Measurements from ENCODE around the gene GJC1. TPM values are rescaled to one million over a fixed set of nuclear protein-coding genes. Genes with fewer than 3 reads are reported as not detected.

GJC1 gene
- total and polyA plus RNA-seq, 11 donors, result 14.2 to 60.8 (median 24.9) TPM

DNA sequence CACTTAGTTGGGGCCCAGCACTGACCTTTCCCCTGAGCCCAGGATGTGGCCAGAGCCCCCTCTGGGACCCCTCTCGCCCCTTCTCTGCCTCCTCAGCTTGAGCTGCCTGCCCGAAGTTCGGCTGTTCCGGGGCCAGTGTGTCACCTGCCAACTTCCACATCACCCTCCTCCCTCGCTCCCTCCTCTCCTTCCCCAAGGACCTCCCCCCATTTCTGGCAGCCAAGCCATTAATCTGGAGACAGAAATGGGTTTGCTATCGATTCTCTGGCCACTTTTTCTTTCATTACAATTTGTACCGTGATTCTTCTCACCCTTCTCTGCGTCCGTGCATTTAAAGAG, 80.1 kb downstream of the GJC1 start:
- WGBS, 4 donors, result 38 to 56% (median 44%) methylated on average over 9 of the region's 9 CpGs
- no peaks in the 10 kb centered on the region for H3K9me3 ChIP-seq
- intact Hi-C loops (cut with DNase I), result loop anchor here in 1 of 10 donors (10.0 kb wide), 1 partner anchor 55 kb away; no protein-coding TSS in a partner anchor
- DNase-seq, result no peak
- peak in 1 of 4 donors; percentile 38 for ATAC-seq
- H3K27me3 ChIP-seq, result no peaks in the 10 kb centered on the region
- TF ChIP-seq POLR2A (IDR thresholded peaks at IDR 0.05), result no peak
- TF ChIP-seq, protein P1, sequence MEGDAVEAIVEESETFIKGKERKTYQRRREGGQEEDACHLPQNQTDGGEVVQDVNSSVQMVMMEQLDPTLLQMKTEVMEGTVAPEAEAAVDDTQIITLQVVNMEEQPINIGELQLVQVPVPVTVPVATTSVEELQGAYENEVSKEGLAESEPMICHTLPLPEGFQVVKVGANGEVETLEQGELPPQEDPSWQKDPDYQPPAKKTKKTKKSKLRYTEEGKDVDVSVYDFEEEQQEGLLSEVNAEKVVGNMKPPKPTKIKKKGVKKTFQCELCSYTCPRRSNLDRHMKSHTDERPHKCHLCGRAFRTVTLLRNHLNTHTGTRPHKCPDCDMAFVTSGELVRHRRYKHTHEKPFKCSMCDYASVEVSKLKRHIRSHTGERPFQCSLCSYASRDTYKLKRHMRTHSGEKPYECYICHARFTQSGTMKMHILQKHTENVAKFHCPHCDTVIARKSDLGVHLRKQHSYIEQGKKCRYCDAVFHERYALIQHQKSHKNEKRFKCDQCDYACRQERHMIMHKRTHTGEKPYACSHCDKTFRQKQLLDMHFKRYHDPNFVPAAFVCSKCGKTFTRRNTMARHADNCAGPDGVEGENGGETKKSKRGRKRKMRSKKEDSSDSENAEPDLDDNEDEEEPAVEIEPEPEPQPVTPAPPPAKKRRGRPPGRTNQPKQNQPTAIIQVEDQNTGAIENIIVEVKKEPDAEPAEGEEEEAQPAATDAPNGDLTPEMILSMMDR (IDR thresholded peaks at IDR 0.05), result no peak
- H3K36me3 ChIP-seq, result peaks cover 0 to 24% (median 0%) of the 10 kb centered on the region in 9 donors
- H3K27ac ChIP-seq, result peak overlapping the region in 6 of 12 donors; percentile 11 to 53 (median 37)
- peak overlapping the region in 9 of 12 donors; percentile 7 to 45 (median 29) for H3K4me3 ChIP-seq
- H3K4me1 ChIP-seq, result peaks cover 0 to 18% (median 2%) of the 10 kb centered on the region in 12 donors

DNA sequence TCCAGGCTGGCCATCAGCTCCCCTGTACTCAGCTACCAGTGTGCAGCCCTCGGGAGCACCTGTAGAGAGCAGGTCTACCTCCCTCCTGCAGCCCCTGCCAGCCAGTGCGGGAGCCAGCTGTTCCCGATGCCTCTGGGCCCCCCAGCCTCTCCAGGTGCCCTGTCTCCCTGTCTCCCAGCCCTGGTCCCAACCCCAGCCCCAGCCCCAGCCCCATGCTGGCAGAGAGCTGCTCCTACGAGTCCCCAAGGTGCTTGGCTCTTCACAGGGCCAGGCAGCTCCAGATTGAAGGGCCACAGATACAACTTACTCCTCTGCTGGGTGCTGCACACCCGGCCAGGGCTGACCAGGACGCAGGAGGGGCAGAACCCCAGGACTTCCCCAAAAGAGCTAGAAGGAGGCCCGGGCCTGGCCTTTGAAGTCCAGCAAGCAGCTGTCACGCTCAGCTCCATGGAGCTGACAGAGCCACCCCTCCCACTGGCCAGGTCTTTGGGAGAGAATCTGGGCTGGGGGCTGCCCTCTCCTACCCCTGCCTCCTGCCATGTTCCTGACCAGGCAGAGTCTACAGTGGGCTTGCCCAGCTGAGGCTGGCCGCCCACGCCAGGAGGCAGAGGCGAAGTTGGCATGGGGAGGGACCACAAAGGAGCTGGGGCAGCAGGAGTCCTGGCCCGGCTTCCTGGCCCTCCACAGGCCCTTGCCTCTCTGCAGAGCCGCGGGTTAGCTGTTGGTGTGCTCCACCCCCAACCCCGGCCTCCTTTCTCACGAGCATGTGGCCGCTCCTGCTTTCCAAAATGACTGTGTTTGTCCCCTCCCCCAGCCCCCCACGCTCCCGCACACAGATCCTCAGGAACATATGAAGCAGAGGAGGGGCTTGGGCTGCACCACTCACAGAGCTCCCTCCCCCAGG, 80.8 kb downstream of the GJC1 start:
- Histone ChIP-seq H3K27me3 (no peaks in the 10 kb centered on the region), H3K9me3 (no peaks in the 10 kb centered on the region), H3K4me3 (peak overlapping the region in 9 of 12 donors; percentile 7 to 45 (median 29)), H3K4me1 (peaks cover 0 to 18% (median 2%) of the 10 kb centered on the region in 12 donors), H3K27ac (peak overlapping the region in 5 of 12 donors; percentile 33 to 53 (median 41)), H3K36me3 (peaks cover 0 to 24% (median 0%) of the 10 kb centered on the region in 9 donors)
- ATAC-seq (peak in 3 of 4 donors; percentile 54 to 64 (median 58)), DNase-seq (peak in 1 of 5 donors; percentile 35)
- 53 to 70% (median 64%) methylated on average over 12 to 19 of the region's 19 CpGs for WGBS, 4 donors
- no peak for TF ChIP-seq POLR2A (IDR thresholded peaks at IDR 0.05)
- TF ChIP-seq, protein P1 (IDR thresholded peaks at IDR 0.05), result no peak
- intact Hi-C loops (cut with DNase I), result no loop called here

Other genes starting within 250 kb of the GJC1 start
- not detected for gene MEIOC, start 173.8 kb downstream of the GJC1 start, total RNA-seq
- gene MEIOC, start 173.8 kb downstream of the GJC1 start, polyA plus RNA-seq, result under 1 TPM in 1 of 2 donors, not detected in 1; 0.03 TPM
- 10 to 100 TPM; 19.0 to 32.9 (median 29.0) TPM for gene CCDC43, start 140.5 kb downstream of the GJC1 start, total RNA-seq
- gene CCDC43, start 140.5 kb downstream of the GJC1 start, polyA plus RNA-seq, result 10 to 100 TPM; 20.9 to 21.8 TPM
- 1 to 10 TPM; 1.4 to 5.3 (median 4.2) TPM for gene DBF4B, start 121.6 kb downstream of the GJC1 start, total RNA-seq
- 1 to 10 TPM; 3.4 to 3.8 TPM for gene DBF4B, start 121.6 kb downstream of the GJC1 start, polyA plus RNA-seq
- 10 to 100 TPM in 6 of 9 donors, 1 to 10 TPM in 3; 6.6 to 24.6 (median 12.6) TPM for gene ADAM11, start 71.3 kb downstream of the GJC1 start, total RNA-seq
- 1 to 10 TPM; 1.8 to 9.3 TPM for gene ADAM11, start 71.3 kb downstream of the GJC1 start, polyA plus RNA-seq
- gene HIGD1B, start 17.6 kb upstream of the GJC1 start, total RNA-seq, result 10 to 100 TPM in 5 of 9 donors, 1 to 10 TPM in 4; 4.3 to 23.7 (median 12.9) TPM
- 10 to 100 TPM; 14.3 to 30.9 TPM for gene HIGD1B, start 17.6 kb upstream of the GJC1 start, polyA plus RNA-seq
- gene EFTUD2, start 69.2 kb upstream of the GJC1 start, total RNA-seq, result 100 to 1,000 TPM in 1 of 9 donors, 10 to 100 TPM in 8; 37.1 to 106 (median 65.0) TPM
- 10 to 100 TPM; 21.3 to 71.7 TPM for gene EFTUD2, start 69.2 kb upstream of the GJC1 start, polyA plus RNA-seq
- 10 to 100 TPM in 1 of 9 donors, 1 to 10 TPM in 7, under 1 TPM in 1; 0.94 to 12.4 (median 5.8) TPM for gene GFAP, start 85.2 kb upstream of the GJC1 start, total RNA-seq
- 1 to 10 TPM; 3.7 to 6.9 TPM for gene GFAP, start 85.2 kb upstream of the GJC1 start, polyA plus RNA-seq
- 1 to 10 TPM in 1 of 9 donors, under 1 TPM in 7, not detected in 1; 0.06 to 5.4 (median 0.44) TPM for gene KIF18B, start 117.5 kb upstream of the GJC1 start, total RNA-seq
- gene KIF18B, start 117.5 kb upstream of the GJC1 start, polyA plus RNA-seq, result under 1 TPM; 0.12 to 0.19 TPM
- 1 to 10 TPM in 6 of 9 donors, under 1 TPM in 3; 0.66 to 5.8 (median 1.4) TPM for gene C1QL1, start 138.0 kb upstream of the GJC1 start, total RNA-seq
- gene C1QL1, start 138.0 kb upstream of the GJC1 start, polyA plus RNA-seq, result 1 to 10 TPM; 1.4 to 5.1 TPM
- gene DCAKD, start 221.3 kb upstream of the GJC1 start, total RNA-seq, result 10 to 100 TPM; 24.7 to 60.9 (median 33.9) TPM
- 10 to 100 TPM; 15.3 to 24.8 TPM for gene DCAKD, start 221.3 kb upstream of the GJC1 start, polyA plus RNA-seq
- 100 to 1,000 TPM in 2 of 9 donors, 10 to 100 TPM in 7; 61.0 to 114 (median 70.8) TPM for gene NMT1, start 231.0 kb upstream of the GJC1 start, total RNA-seq
- gene NMT1, start 231.0 kb upstream of the GJC1 start, polyA plus RNA-seq, result 10 to 100 TPM; 36.8 to 52.7 TPM